ENCODE data around the gene GARS1. TPM values are rescaled to one million over a fixed set of nuclear protein-coding genes. Genes with fewer than 3 reads are reported as not detected.

Gene GARS1
- polyA plus RNA-seq, 1 donor from 2014 or later = 99.1 TPM

- Histone ChIP-seq H3F3A (ENCODE audit: insufficient read depth, low read length, poor library complexity, severe bottlenecking) (no peaks in the 10 kb centered on the region), H3K4me3 (ENCODE audit: low read length) (peak within 1 kb of the TSS; percentile 88), H3K36me3 (ENCODE audit: insufficient read depth, low read length) (no peaks in the 10 kb centered on the region), H2AFZ (ENCODE audit: low read depth, low read length) (peak within 1 kb of the TSS; percentile 24), H4K20me1 (ENCODE audit: insufficient read depth) (no peaks in the 10 kb centered on the region), H3K27ac (ENCODE audit: low read length) (no peak within 1 kb of the TSS), H3K4me2 (ENCODE audit: low read length) (peak within 1 kb of the TSS; percentile 31), H3K79me2 (replicated peaks; ENCODE audit: insufficient read depth, low read length) (no peaks in the 10 kb centered on the region), H3K9ac (ENCODE audit: low read length) (peak within 1 kb of the TSS; percentile 40), H3K27me3 (ENCODE audit: insufficient read depth, low read depth, low read length) (peaks cover 43% of the 10 kb centered on the region), H3K9me3 (ENCODE audit: low read length) (no peaks in the 10 kb centered on the region), H3K9me2 (ENCODE audit: insufficient read depth, low read length) (no peaks in the 10 kb centered on the region)
- TF ChIP-seq SMC3 (conservative IDR thresholded peaks at IDR 0.05; ENCODE audit: poor library complexity) (peak; percentile 39), CTCF (IDR thresholded peaks at IDR 0.05; ENCODE audit: poor library complexity, severe bottlenecking) (peak; percentile 83), POLR2AphosphoS5 (IDR thresholded peaks at IDR 0.05) (no peak), MXI1 (conservative IDR thresholded peaks at IDR 0.05; ENCODE audit: poor library complexity, severe bottlenecking) (peak; percentile 33), RAD21 (conservative IDR thresholded peaks at IDR 0.05) (peak; percentile 22), TAF1 (IDR thresholded peaks at IDR 0.05; ENCODE audit: low read depth) (peak; percentile 38), REST (IDR thresholded peaks at IDR 0.05; ENCODE audit: borderline replicate concordance) (no peak)
Observed at GRCh38 chr7:30682212-30683083, 87.8 kb downstream of the GARS1 start, which contains the start of gene CRHR2. Gene CRHR2, minus strand, starts transcription at chr7:30682456. Its CDS starts 176 bp downstream, at chr7:30682280.

- H2AFZ ChIP-seq (ENCODE audit: low read depth, low read length) = no peak overlapping the region
- no peaks in the 10 kb centered on the region for H3F3A ChIP-seq (ENCODE audit: insufficient read depth, low read length, poor library complexity, severe bottlenecking)
- H3K27me3 ChIP-seq (ENCODE audit: insufficient read depth, low read depth, low read length) = peaks cover 43% of the 10 kb centered on the region
- H3K4me3 ChIP-seq (ENCODE audit: low read length) = no peak overlapping the region
- H3K79me2 ChIP-seq (replicated peaks; ENCODE audit: insufficient read depth, low read length) = no peaks in the 10 kb centered on the region
- H3K27ac ChIP-seq (ENCODE audit: low read length) = no peak overlapping the region
- H4K20me1 ChIP-seq (ENCODE audit: insufficient read depth) = no peaks in the 10 kb centered on the region
- no peak overlapping the region for H3K4me2 ChIP-seq (ENCODE audit: low read length)
- no peak overlapping the region for H3K9ac ChIP-seq (ENCODE audit: low read length)
- H3K9me2 ChIP-seq (ENCODE audit: insufficient read depth, low read length) = no peaks in the 10 kb centered on the region
- H3K36me3 ChIP-seq (ENCODE audit: insufficient read depth, low read length) = no peaks in the 10 kb centered on the region
- no peak for TF ChIP-seq RAD21 (conservative IDR thresholded peaks at IDR 0.05)
- TF ChIP-seq EZH2 (IDR thresholded peaks at IDR 0.05; ENCODE audit: borderline replicate concordance, insufficient read depth, low read length, poor library complexity, severe bottlenecking) = no peak
- no peak for TF ChIP-seq EP300 (conservative IDR thresholded peaks at IDR 0.05; ENCODE audit: poor library complexity, severe bottlenecking)
- no peak for TF ChIP-seq REST (IDR thresholded peaks at IDR 0.05; ENCODE audit: borderline replicate concordance)
- no peak for TF ChIP-seq CTCF (IDR thresholded peaks at IDR 0.05; ENCODE audit: poor library complexity, severe bottlenecking)
- TF ChIP-seq SMC3 (conservative IDR thresholded peaks at IDR 0.05; ENCODE audit: poor library complexity) = no peak
- TF ChIP-seq MXI1 (conservative IDR thresholded peaks at IDR 0.05; ENCODE audit: poor library complexity, severe bottlenecking) = no peak
- no peak for TF ChIP-seq TAF1 (IDR thresholded peaks at IDR 0.05; ENCODE audit: low read depth)
- TF ChIP-seq POLR2AphosphoS5 (IDR thresholded peaks at IDR 0.05) = no peak
- no peaks in the 10 kb centered on the region for H3K9me3 ChIP-seq (ENCODE audit: low read length)
Observed at GRCh38 chr7:30683306-30683705, 88.6 kb downstream of the GARS1 start.
